ENCODE measurements around the gene CDH8.
A peak's percentile ranks its signal among the peaks of the same experiment; 100 is the strongest.

CDH8 gene, protein sequence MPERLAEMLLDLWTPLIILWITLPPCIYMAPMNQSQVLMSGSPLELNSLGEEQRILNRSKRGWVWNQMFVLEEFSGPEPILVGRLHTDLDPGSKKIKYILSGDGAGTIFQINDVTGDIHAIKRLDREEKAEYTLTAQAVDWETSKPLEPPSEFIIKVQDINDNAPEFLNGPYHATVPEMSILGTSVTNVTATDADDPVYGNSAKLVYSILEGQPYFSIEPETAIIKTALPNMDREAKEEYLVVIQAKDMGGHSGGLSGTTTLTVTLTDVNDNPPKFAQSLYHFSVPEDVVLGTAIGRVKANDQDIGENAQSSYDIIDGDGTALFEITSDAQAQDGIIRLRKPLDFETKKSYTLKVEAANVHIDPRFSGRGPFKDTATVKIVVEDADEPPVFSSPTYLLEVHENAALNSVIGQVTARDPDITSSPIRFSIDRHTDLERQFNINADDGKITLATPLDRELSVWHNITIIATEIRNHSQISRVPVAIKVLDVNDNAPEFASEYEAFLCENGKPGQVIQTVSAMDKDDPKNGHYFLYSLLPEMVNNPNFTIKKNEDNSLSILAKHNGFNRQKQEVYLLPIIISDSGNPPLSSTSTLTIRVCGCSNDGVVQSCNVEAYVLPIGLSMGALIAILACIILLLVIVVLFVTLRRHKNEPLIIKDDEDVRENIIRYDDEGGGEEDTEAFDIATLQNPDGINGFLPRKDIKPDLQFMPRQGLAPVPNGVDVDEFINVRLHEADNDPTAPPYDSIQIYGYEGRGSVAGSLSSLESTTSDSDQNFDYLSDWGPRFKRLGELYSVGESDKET

DNA sequence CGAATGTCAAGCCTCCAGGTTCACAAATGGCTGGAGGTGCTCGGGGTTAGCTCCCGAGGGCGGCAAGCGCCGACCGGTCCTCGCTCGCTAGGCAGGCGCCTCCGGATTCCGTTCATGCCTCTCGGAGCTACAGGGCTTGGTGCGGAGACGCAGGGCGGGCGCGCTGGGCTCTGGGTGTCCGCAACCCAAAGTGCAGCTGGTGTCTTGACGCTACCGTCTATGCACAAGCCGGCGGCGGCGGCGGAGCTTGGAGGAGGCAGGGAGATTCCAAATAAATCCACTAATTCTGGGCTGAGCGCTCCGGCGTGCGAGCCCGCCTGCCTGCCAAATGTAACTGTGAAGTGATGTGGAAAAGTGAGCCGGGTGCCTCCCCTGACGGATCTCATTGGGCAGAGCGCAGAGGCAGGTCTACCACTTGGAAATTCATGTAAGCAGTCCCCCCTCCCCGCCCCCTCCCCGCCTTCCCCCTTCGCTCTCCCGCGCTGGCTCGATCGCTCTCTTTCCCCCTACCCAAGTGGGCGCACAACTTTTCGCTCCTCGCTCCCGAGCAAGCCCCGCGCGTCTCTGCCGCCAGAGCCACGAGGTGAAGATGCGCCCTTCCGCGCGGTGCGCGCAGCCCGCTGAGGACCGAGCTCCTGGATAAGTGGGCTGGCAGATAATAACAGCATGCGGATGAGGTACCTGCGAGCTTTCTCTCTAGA is at the start of gene CDH8:
Gene CDH8, minus strand, starts transcription at position 338 of the 701 bp plus-strand sequence. CDS start 15,035 bp downstream, outside the sequence.
- peak; percentile 46 for DNase-seq (ENCODE audit: low spot score)

DNA sequence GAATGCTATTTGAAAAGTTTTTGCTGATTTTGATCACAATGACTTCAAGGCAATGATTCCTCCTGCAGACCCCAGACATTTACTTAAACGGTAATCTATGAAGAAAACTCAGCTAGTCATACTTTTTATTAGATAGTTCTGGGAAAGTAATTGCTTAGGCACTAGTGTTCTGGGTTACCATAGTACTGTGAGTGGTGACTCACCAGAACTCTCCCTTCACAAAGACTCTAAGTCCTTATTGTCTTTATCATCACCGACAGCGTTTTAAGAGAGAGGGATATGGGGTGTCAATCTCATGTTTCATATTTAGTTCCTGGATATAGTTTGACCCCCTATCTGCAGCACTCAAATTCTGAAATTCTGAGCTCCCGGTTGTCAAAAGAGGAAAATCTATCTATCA is 43.0 kb upstream of the CDH8 start:
- no peak for DNase-seq (ENCODE audit: low spot score)

DNA sequence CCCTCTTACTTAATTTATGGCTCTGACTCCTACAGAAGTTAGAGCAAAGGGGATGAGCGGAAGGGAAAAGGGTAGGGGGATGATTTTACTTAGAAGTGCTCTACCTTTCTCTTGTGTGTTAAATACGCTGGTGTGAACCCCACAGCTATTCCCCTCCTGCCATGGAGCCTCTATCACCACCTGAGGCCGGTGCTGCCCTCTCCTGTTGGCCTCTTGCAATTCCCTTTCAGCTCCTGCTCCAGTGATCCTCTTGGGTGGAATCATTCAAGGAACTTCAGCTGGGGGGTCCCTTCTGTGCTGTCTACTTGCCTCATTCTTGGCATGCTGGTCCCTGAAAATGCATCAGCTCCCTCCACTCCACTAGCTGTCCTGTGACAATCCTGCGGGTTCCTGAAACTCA is 41.8 kb upstream of the CDH8 start:
- DNase-seq (ENCODE audit: low spot score): peak; percentile 28

DNA sequence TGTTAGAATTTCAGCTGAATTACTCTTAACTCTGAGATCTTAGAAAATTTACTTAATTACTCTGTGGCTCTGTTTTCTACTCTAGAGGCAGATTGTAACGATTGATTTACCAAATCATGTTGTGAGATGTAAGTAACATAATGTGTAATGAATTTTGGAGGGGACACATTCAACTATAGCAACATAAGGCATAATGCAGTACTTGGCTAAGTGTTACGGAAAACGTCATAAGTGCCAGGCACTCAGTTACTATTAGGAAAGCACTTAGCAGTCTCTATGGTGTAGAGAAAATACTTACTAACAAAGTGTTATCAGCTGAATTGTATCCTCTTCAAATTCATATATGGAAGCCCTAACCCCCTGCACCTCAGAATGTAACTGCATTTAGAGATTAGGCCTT is 40.6 kb upstream of the CDH8 start:
- no peak for DNase-seq (ENCODE audit: low spot score)

DNA sequence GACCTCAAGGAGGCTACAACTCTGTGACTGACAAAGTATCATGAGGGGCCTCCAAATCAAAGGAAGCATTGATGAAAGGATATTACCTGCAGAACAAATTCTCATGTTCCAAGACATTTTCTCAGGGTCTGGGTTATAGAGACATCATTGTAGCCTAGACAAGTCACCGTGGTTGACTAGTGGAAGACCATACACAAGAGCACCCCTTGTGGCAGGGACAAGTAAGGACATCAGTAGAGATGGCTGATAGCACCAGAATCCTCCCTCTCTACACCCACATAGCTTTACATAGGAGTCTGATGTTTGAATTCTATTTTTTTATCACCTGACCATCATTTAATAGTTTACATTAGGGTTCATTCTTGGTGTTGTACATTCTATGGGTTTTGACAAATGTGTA is 32.5 kb upstream of the CDH8 start:
- no peak for DNase-seq (ENCODE audit: low spot score)

DNA sequence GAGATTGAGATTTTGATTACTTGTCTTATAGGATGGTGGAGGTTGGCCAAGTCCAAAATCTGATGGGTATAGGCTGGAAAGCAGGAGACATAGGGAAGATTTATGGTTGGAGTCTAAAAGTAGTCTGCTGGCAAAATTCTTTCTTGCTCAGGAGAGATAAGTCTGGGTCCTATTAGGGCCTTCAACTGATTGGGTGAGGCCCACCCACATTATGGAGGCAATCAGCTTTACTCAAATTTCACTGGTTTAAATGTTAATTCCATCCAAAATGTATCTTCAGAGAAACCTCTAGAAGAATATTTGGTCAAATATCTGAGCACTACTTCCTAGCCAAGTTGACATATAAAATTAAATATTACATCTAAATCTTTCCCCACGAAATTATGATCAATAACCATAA is 31.7 kb upstream of the CDH8 start:
- DNase-seq (ENCODE audit: low spot score): no peak

DNA sequence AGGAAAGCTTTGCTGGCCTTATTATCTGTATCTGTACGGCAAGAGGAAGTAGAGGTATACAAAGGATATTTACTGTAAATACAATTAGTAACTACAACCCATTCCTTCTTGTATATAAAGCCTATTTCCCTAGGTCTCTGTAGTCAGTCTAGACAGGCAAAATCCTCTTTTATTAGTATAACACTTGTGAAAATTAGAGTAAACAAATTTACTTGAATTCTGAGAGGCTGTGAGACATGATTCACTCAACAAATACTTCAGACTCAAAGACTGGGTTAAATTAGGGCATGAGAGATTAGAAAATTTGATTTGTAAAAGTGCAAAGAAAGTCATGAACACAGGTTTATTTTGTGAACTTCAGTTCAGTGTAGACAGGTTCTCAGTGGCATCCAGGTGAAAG is 30.9 kb upstream of the CDH8 start:
- DNase-seq (ENCODE audit: low spot score): no peak

DNA sequence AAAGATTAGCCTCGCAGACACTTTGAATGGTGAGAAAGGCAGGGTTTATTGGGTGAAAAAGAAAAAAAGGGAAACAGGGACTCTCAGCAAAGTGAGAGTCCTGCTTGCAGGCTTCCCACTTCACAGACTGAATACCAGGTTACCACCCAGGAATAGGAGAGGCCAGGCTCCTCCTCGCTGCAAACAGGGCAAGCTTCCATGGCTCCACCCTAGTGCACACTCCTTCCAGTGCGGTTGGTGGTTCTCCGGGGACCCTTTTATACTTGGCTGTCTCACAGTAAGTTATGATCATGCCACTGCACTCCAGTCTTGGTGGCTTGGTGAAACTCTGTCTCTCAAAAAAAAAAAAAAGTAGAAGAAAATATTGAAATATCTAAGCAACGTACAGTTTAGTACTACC is 30.5 kb upstream of the CDH8 start:
- DNase-seq (ENCODE audit: low spot score): no peak

DNA sequence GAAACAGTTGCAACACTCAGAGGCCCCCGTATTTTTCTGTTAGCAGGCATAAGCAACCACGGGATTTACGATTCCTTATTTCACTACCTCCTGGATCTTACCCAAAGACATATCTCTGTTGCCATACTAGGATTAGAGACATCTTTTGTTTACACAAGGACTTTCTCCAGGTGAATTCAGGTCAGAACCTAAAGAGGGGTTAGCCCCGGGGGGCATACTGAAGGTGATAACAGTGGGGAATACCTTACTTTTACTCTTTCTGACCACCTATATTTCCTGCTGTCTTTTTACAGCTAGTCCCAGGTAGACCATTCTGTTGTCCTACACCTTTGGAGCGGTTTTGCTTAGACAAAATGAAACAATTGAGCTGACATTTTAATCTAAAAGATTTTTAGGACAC is 27.9 kb upstream of the CDH8 start:
- DNase-seq (ENCODE audit: low spot score): no peak

DNA sequence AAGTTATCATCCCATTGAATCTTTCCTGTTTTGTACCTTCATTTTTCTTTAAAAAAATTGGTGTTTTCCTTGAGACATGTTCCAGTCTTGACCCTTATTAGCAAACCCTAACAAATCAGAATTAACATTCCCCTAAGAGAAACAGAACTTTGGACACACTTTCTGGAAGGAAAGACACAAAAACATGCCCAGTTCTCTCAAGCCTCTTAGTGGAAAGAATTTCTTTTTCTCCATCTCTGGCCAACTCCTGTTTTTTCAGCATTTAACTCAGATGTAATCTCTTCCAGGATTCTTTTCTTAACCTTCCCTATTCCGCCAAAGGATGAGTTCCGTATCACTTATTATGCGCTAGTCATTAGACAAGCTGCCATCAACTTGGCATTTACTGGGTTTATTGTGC is 23.9 kb upstream of the CDH8 start:
- peak; percentile 20 for DNase-seq (ENCODE audit: low spot score)

DNA sequence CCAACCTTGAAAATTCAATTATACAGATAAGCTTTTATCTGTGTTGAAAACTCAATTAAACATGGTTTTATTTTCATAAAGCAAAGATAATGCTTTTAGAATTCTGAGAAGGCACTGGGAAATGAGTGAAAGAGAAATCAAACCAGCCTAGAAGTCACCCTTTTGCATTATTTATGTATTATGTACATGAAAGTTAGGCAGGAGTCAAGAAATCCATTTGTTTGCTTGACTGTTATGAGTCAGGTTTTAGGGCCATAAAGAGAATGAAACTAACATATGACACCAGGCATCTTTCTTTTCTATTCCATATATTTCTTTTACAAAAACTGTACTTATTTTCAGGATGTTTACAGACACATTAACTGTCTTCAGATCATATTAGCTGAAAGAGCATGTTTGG is 23.3 kb upstream of the CDH8 start:
- no peak for DNase-seq (ENCODE audit: low spot score)

DNA sequence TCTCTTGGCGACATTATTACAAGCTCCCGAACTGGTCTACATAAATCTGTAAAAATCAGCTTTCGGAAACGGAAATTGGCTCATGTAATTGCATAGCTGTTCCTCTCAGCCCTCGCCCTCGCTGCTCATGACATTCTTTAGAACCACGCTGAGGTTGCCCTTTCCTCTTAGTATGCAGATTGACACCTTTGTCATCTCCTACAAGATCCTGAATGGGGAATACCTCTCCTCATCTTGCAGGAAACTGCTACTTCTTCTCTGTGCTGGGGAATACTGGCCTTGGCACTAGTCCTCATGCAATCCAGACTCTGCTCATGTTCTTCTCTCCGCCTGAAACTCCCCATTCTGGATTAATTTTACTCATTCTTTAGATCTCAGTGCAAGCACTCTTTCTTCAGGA is 22.2 kb upstream of the CDH8 start:
- DNase-seq (ENCODE audit: low spot score): no peak

DNA sequence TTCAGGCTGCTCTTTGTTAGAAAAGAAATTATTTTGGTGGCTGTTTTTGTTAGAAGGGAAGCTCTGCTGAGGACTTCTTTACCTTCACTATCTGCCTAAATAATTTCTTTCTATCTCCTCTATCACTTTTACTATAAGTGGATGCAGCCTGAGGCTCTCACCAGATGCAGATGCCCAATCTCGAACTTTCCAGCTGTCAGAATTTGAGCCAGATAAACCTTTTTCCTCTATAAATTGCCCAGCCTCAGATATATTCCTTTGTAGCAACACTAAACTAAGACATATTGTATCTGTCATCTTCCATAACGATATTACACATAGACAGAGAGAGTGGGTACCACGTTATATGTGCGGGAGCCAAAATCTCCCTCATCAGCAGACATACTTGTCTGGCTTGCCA is 15.7 kb upstream of the CDH8 start:
- no peak for DNase-seq (ENCODE audit: low spot score)

DNA sequence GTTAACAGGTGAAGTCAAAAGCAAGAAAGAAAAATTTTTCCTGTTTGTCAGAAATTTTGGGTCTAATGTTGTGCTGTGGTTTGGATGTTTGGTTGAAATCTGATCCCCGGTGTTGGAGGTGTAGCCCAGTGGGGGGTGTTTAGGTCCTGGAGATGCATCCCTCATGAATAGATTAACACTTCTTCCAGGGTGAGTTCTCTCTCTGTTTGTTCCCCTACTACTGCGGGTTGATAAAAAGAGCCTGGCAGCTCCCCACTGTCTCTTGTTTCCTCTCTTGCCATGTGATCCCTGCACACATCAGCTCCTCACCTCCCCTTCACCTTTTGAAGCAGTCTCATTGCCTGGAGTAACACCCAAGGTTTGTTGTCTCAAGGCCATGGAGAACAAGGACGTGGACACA is 14.6 kb upstream of the CDH8 start:
- no peak for DNase-seq (ENCODE audit: low spot score)

DNA sequence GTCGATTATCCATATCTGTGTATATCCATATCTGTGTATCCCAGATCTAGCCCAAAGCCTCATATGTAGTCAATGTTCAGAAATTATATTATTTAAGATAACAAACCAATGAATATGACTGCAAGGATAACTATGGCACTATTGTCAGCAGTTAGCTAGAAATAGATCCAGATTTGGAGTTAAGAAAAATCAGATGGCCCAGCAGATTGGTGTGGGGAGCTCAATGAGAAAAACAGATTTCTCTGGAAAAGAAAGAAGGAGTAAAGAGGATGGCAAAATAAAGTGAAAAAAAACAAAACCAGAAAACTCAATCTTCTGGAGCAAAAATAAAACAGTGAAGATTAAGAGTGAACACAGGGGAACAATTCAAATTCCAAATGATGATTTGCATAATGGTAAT is 10.6 kb upstream of the CDH8 start:
- DNase-seq (ENCODE audit: low spot score): no peak

DNA sequence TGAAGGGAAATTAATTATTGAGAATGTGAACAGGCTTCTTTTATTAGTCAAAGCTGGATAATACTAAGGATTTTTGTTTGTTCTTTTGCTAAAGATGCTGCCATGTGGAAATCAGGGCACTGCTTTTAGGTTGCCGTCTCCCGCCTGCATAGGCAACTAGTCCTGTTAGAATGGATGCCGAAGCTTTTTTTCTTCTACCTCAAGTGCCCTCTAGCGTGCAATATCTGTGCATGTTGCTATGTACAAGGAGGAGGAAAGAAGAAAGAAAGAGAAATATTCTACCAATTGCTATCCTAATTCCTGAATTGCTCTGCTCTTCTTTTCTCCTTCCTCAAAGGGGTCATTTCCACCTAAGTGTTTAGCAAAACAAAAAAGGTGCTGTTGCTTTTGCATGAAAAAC is 5.2 kb upstream of the CDH8 start:
- DNase-seq (ENCODE audit: low spot score): peak; percentile 81

DNA sequence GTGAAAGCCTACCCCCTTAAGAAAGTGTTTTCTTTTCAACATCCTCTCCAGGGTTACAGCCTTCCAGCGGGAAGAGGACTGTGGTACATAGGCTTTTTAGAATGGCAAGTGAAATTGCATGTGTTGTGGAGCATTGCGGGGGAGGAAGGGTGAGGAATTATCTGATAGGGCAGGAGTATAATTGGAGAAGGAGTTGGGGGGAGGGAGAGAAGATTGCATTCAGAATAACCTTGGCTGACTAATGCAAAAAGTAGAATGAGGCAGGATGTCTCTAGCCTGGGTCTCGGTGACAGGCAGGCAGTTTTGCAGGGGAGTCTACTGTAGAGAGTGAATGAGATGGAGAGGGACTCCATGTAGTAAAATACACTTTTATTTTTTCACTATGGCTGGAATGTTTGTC is 2.4 kb upstream of the CDH8 start:
- DNase-seq (ENCODE audit: low spot score): no peak

DNA sequence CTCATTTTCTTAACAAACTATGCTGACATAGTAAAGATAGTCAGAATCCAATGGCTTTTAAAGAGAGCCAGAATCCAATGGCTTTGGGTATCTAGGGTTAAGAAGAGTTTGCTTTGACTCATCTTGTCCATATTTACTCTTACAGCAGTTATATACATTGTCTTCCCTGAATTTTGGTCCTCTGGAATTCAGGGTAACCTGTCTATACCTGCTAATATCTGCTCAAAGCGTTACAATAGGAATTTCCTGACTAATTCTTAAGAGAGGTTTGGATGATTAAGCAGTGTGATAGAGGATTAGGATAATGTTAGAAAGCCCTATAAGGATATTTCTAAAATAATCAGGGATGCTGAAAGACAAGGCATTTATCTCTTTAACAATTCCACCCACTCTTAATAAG is 2.0 kb upstream of the CDH8 start:
- no peak for DNase-seq (ENCODE audit: low spot score)

DNA sequence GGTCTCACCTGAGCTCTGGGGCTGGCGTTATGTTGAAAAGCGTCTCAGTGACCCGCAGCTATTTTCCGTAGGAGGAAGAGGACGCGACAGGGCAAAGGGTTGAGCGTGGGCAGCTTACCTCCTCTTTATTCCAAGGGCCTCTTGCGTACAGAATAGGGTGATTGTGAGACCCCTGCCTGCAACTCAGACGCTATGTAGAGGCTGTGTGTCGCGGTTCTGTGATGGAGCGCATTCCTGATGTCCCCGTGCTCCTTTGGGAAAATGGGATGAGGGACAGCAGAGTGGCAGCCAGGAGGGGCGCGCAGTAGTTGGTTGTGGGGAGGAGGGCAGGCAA is 531 bp upstream of the CDH8 start:
- DNase-seq (ENCODE audit: low spot score): no peak

DNA sequence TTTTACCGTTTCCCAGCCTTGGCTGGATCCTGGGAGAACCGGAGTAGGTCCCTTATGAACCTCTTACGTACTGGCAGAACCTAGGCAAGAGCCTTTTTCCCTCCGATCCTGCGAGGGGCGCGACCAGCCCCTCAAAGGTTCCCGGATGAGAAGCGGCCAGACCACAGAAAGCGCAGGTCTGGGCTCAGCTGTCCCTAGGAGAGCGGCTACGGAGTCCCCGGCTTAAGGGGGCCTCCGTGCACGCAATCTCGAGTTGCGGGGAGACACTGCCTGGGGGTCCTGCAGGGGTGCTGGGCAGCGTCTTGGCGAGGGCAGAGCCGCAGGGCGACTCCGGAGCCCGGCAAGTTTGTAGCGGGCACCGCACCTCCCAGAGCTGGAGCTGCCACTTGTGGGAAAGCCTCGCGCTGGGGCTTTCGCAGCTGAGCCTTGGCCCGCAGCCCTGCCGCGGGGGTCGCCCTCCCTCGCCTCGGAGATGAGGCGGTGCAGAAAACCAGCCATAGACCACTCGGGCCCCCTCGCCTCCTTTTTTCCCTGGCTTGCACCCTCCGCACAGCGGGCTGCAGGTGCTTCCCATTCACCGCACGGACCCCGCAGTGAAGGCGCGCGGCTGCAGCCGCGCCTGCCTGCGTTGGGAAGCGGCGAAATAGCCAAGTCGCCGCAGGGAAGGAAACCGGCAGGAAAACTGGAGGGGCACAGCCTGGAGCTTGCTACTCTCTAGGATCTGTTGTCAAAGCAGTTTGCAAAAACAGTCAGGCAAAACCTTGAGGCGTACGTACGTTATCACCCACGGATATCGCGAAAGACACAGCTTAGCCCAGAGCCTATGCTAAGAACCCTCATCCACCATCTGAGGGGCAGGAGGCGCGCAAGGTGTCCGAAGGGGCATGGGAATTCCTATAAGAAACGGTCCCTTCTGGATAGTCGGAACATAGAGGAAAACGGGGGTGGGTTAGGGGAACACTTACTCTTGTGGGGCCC is 834 bp downstream of the CDH8 start:
- no peak for DNase-seq (ENCODE audit: low spot score)

DNA sequence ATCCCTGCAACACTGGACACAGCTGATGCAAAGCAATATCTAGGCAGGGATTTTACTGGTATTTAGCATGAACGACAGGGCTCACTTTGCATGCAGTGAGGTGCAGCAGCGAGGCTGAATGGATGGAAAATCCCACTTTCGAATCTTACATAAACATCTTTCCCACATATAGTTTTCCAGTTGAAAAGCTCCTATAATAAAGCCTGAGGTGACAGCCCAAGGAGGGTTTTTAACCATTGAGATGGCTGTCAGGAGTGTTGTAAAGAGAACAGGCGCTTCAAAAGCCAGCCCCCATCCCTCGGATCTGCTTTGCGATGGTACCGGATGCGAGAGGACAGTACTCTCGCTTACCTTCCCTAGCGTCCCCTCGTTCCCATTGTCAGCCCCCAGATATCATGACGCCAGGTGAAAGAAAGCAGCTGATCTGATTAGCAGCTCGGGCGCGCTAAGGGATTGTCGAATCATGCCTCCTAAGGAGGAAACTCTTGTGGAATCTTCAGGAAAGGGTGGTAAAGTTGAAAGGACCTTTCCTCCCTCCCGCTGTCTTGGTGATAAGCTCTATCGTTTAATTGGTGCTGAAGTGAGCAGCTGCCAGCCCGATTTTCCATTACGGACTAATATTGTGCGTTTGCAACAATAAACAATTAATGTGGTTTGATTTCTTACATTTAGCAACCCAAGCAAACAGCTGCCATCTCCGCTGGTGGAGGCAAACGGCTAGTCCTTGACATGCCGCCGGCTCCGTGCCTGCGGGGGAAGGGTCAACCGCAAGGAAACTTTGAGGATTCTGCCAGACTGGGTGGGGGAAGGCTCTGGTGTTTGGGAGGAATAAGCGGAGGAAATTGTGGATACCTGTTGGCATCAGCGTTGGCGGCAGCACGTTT is 1.8 kb downstream of the CDH8 start:
- DNase-seq (ENCODE audit: low spot score): peak; percentile 47

All from globus pallidus (tissue), 1 donor.